Measurements from ENCODE around the gene TAOK3. TPM values are rescaled to one million over a fixed set of nuclear protein-coding genes. Genes with fewer than 3 reads are reported as not detected.

TAOK3 gene
- total RNA-seq, 1 donor from 2014 or later, result 18.3 TPM

DNA sequence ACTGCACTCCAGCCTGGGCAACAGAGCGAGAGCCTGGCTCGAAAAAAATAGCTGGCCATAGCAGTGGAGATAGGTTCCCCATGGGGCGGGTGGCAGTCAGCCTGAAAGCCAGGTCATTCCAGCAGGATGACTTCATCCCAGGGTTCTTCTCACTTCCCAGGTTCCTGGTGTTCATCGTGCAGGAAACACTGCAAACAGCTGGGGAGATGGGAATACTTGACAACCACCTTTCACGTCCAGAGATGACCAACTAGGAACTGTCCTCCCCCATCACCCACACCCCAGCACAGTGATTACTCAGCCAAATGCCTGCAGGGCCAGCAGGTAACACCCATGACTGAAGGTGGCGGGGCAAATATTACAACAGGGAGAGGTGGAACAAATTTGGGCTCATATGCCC is 270.6 kb downstream of the TAOK3 start:
- Mint-ChIP-seq H3K9me3 (ENCODE audit: low read depth) (no peaks in the 10 kb centered on the region), H3K36me3 (ENCODE audit: low read depth) (no peaks in the 10 kb centered on the region), H3K27me3 (ENCODE audit: low read depth) (no peaks in the 10 kb centered on the region), H3K27ac (ENCODE audit: unreplicated experiment) (no peak overlapping the region), H3K4me1 (ENCODE audit: low read depth) (peaks cover 10% of the 10 kb centered on the region), H3K4me3 (ENCODE audit: unreplicated experiment) (no peak overlapping the region)
- no peak for DNase-seq (ENCODE audit: low spot score)
- TF ChIP-seq, protein P1, sequence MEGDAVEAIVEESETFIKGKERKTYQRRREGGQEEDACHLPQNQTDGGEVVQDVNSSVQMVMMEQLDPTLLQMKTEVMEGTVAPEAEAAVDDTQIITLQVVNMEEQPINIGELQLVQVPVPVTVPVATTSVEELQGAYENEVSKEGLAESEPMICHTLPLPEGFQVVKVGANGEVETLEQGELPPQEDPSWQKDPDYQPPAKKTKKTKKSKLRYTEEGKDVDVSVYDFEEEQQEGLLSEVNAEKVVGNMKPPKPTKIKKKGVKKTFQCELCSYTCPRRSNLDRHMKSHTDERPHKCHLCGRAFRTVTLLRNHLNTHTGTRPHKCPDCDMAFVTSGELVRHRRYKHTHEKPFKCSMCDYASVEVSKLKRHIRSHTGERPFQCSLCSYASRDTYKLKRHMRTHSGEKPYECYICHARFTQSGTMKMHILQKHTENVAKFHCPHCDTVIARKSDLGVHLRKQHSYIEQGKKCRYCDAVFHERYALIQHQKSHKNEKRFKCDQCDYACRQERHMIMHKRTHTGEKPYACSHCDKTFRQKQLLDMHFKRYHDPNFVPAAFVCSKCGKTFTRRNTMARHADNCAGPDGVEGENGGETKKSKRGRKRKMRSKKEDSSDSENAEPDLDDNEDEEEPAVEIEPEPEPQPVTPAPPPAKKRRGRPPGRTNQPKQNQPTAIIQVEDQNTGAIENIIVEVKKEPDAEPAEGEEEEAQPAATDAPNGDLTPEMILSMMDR (IDR thresholded peaks at IDR 0.05), result no peak

DNA sequence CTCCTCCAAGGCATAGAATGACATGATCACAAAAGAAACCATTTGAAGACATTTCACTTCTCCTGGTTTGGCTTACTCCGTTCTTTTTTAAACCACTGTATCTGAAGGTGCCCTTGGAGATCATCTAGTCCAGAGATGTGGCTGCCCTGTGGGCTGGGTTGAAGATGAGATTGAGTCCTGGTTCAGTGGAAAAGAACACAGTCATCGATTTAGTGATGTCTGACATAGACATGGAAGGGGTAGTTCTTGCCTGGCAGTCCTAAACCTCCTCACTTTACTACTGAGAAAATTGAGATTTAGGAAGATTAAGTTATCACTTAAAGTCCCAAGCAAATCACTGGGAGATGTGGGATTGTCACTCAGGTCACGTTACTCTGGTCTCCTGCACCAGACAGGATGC is 271.7 kb downstream of the TAOK3 start:
- Mint-ChIP-seq H3K27ac (ENCODE audit: unreplicated experiment) (no peak overlapping the region), H3K4me1 (ENCODE audit: low read depth) (peaks cover 10% of the 10 kb centered on the region), H3K4me3 (ENCODE audit: unreplicated experiment) (no peak overlapping the region), H3K27me3 (ENCODE audit: low read depth) (no peaks in the 10 kb centered on the region), H3K9me3 (ENCODE audit: low read depth) (no peaks in the 10 kb centered on the region), H3K36me3 (ENCODE audit: low read depth) (no peaks in the 10 kb centered on the region)
- no peak for DNase-seq (ENCODE audit: low spot score)
- TF ChIP-seq, protein P1 (IDR thresholded peaks at IDR 0.05), result no peak

Other genes with a start within 250 kb of the TAOK3 start
- gene PEBP1, start 236.8 kb downstream of the TAOK3 start, total RNA-seq, result 134 to 153 TPM (median 138 TPM) in 3 replicates
- gene SUDS3, start 3.6 kb upstream of the TAOK3 start, total RNA-seq, result 22.6 to 27.8 TPM (median 23.4 TPM) in 3 replicates